Measurements from ENCODE around the gene RNF207. TPM values are rescaled to one million over a fixed set of nuclear protein-coding genes. Genes with fewer than 3 reads are reported as not detected.

RNF207 gene
- total RNA-seq, 1 experiment from 2014 or later: 4.9 TPM

GRCh38 chr1:6200188-6200809 is 5.6 kb upstream of the RNF207 start:
- no peaks in the 10 kb centered on the region for H4K20me1 ChIP-seq (ENCODE audit: control insufficient read depth, insufficient read depth, insufficient read length)
- H3K79me1 ChIP-seq (ENCODE audit: insufficient read depth, low read depth, low read length, poor library complexity, severe bottlenecking): no peaks in the 10 kb centered on the region
- no peak overlapping the region for H2BK120ac ChIP-seq (ENCODE audit: low read depth, low read length, poor library complexity, severe bottlenecking)
- no peaks in the 10 kb centered on the region for H3K9me3 Mint-ChIP-seq
- peak overlapping the region; percentile 89 for H4K5ac ChIP-seq (ENCODE audit: insufficient read length, low read depth, low read length)
- H3K4me3 Mint-ChIP-seq: peak overlapping the region; percentile 90 to 94
- H3K27me3 ChIP-seq (ENCODE audit: insufficient read depth, low read length): no peaks in the 10 kb centered on the region
- H3K27me3 Mint-ChIP-seq (ENCODE audit: low read depth): peaks cover 5% of the 10 kb centered on the region; the same call in 1 of the 2 replicates
- no peaks in the 10 kb centered on the region for H3K9me3 ChIP-seq (ENCODE audit: control insufficient read depth, low read depth, low read length)
- H3K9ac ChIP-seq (ENCODE audit: extremely low read depth, insufficient read length, low read length): peak overlapping the region; percentile 75
- no CpG with 5 or more reads among the region's 10 CpGs for WGBS (ENCODE audit: extremely low coverage, insufficient read length, low lambda C conversion rate)
- no peak overlapping the region for H2BK20ac ChIP-seq (ENCODE audit: low read depth, low read length, poor library complexity, severe bottlenecking)
- peak overlapping the region; percentile 92 for H2BK12ac ChIP-seq (ENCODE audit: insufficient read length, low read depth, low read length)
- H3K56ac ChIP-seq (ENCODE audit: insufficient read length, low read depth, low read length): no peak overlapping the region
- peaks cover 25% of the 10 kb centered on the region; the same call in 1 of the 2 replicates for H3K79me2 ChIP-seq (ENCODE audit: insufficient read depth, low read length)
- no peak overlapping the region; the same call in 1 of the 2 replicates for H3K4ac ChIP-seq (ENCODE audit: low read depth, low read length)
- peaks cover 28 to 33% (median 30%) of the 10 kb centered on the region in 3 experiments for H3K36me3 Mint-ChIP-seq (ENCODE audit: insufficient read depth in 1 of 3, low read depth in 3 of 3)
- H3K18ac ChIP-seq (ENCODE audit: insufficient read length, low read depth, low read length): peak overlapping the region; percentile 77
- no peak for DNase-seq
- H2AK5ac ChIP-seq (ENCODE audit: insufficient read length, low read length): no peak overlapping the region
- no peak for TF ChIP-seq CTCF (conservative IDR thresholded peaks at IDR 0.05)
- H3T11ph ChIP-seq (ENCODE audit: low read length): no peak overlapping the region
- H3K14ac ChIP-seq (ENCODE audit: insufficient read depth, low read length): peak overlapping the region; percentile 86
- H3K27ac Mint-ChIP-seq: peak overlapping the region; percentile 56 to 99 (median 98)
- peak overlapping the region; percentile 69 for H3K27ac ChIP-seq (ENCODE audit: insufficient read length, low read depth, low read length)
- H3K4me1 Mint-ChIP-seq: peaks cover 34 to 43% of the 10 kb centered on the region in 2 experiments
- peak overlapping the region; percentile 73 for H2BK15ac ChIP-seq (ENCODE audit: low read depth, low read length)
- H2AFZ ChIP-seq (ENCODE audit: low read length): no peak overlapping the region
- H3K4me1 ChIP-seq (ENCODE audit: insufficient read depth, low read length): peaks cover 4% of the 10 kb centered on the region; the same call in 1 of the 2 replicates
- peak overlapping the region; percentile 53 for H4K91ac ChIP-seq (ENCODE audit: insufficient read length, low read depth, low read length)
- peaks cover 20% of the 10 kb centered on the region for H3K23me2 ChIP-seq (ENCODE audit: insufficient read length, low read depth, low read length, poor library complexity, severe bottlenecking)
- peak overlapping the region; percentile 82 for H2BK5ac ChIP-seq (ENCODE audit: insufficient read length, low read length)
- no peak overlapping the region for H4K8ac ChIP-seq (replicated peaks; ENCODE audit: insufficient read length, low read depth, low read length)
- H3K4me2 ChIP-seq (ENCODE audit: insufficient read depth, insufficient read length, low read length): peak overlapping the region; percentile 91
- H3K23ac ChIP-seq (ENCODE audit: insufficient read length, low read depth, low read length): no peak overlapping the region
